Stimulated activated CD4-positive, alpha-beta T cell treated with anti-CD3 and anti-CD28 coated beads, Interleukin-1b, Interleukin-23, amount 100 ng/mL, for 1 hour (primary cell): ENCODE results near the gene GARS1.
"Not testable (repeated sequence)": the region's sequence is repeated elsewhere in the genome, so short reads cannot be mapped to it uniquely, and the experiment has no call there.

Experiments
- DNase-seq, 2 donors: peaks; one replicate each; pipeline ENCODE4 v3.0.0-alpha.2; 2020; ENCODE audit warnings: low read depth in 2 of 2

GARS1 gene, protein sequence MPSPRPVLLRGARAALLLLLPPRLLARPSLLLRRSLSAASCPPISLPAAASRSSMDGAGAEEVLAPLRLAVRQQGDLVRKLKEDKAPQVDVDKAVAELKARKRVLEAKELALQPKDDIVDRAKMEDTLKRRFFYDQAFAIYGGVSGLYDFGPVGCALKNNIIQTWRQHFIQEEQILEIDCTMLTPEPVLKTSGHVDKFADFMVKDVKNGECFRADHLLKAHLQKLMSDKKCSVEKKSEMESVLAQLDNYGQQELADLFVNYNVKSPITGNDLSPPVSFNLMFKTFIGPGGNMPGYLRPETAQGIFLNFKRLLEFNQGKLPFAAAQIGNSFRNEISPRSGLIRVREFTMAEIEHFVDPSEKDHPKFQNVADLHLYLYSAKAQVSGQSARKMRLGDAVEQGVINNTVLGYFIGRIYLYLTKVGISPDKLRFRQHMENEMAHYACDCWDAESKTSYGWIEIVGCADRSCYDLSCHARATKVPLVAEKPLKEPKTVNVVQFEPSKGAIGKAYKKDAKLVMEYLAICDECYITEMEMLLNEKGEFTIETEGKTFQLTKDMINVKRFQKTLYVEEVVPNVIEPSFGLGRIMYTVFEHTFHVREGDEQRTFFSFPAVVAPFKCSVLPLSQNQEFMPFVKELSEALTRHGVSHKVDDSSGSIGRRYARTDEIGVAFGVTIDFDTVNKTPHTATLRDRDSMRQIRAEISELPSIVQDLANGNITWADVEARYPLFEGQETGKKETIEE

DNA sequence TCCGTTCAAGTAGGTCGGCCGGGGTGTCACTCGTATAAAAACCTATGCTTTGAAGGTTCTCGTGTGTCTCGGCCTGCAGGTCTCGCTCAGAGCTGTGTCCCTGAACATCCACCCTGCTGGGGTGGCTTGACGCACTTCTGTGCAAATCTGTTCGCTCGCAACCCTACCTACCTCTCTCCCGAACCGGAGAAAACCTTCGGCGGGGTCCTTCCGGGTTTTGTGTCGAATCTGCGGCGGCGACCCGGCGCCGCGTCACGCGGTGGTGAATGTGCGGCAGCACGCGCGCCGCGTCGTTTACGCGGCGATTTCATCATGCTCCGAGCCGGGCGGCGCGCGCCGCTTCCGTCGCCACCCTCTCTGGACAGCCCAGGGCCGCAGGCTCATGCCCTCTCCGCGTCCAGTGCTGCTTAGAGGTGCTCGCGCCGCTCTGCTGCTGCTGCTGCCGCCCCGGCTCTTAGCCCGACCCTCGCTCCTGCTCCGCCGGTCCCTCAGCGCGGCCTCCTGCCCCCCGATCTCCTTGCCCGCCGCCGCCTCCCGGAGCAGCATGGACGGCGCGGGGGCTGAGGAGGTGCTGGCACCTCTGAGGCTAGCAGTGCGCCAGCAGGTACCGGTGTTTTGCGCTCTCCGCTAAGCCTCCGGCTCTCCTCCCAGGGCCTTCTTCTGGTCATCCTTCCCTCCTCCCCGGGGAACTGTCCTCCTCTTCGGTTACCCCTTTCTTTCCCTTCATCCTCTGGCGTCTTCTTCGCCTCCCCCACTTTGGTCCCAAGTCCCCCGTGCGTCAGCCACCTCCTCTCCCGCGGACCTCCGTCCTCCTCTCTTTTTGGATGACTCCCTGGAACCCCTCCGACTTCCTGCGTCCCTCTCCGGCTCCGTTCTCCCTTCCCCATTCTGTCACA is at the start of gene GARS1:
Gene GARS1 (plus strand): TSS at position 339 of the 896 bp plus-strand sequence. CDS start 44 bp downstream, at position 383.
- peak; percentile 64 to 74 for DNase-seq

DNA sequence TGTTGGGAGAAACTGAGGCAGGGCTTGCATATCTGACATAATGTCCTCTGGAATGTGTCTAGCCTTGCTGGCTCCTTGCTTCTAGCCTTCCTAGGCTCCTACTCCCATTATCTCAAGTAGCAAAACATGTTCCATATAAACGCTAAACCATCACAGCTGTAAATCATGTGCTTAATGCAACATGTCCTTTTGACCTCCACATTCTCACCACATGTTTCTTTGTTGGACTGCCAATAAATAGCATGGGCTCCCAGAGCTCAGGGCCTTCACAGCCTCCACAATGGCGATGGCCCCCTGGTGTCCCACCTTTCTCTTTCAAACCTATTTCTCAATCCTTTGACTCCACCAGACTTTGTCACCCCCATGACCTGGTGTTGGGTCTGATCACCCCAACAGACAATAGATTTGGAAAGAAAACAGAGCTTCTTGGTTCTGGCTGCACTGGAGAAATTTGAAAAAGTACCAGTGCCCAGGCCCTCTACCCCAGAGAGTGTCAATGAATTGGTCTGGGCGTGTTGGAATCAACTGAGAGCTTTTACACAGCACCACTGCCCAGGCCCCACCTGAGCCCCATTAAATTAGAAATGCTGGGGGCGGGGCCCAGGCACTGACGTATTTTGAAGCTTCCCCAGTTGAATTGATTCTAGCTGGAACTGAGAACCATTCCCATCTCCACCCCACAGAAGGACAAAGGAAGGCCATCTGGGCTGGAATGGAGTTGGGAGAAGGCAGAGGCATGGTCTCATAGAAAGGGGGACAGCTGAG is 48.7 kb upstream of the GARS1 start:
- no peak for DNase-seq

DNA sequence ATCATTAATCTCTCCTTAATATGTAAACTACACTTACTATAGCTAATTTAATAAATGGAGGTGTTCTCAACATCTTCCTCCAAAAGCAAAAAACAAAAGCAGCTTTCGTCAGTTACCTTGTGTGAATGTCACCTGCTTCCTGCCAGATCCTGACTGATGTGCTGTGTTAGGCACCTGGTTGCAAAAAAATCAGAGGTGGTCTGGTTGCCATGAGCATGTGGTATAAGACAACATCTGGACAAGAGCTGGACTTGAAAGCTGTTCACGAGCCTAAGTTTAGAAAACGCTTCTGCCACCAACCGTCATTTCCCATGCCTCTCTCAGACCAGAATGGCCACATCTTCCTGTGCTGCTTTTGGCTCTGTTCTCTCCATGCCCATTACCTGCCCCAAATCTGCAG is 48.1 kb upstream of the GARS1 start:
- DNase-seq: no peak

DNA sequence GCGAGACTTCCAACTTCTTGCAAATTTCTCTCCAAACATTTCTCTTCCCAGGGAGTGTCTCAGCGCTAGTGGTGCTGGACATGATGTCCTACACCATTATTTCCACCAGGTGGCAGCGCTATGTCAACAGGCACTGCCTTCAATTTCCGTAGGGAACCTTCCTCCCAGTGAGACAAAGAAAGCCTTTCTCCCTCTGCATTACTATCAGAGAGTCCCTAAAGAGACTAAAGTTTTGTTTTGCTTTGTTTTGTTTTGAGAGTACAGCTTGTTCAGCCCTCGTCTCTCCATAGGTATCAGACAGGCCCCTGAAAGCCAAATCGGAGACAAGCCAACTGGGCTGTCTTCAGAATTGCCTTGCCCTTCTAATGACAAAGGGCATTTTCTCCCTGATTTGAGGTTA is 45.8 kb upstream of the GARS1 start:
- no peak for DNase-seq

DNA sequence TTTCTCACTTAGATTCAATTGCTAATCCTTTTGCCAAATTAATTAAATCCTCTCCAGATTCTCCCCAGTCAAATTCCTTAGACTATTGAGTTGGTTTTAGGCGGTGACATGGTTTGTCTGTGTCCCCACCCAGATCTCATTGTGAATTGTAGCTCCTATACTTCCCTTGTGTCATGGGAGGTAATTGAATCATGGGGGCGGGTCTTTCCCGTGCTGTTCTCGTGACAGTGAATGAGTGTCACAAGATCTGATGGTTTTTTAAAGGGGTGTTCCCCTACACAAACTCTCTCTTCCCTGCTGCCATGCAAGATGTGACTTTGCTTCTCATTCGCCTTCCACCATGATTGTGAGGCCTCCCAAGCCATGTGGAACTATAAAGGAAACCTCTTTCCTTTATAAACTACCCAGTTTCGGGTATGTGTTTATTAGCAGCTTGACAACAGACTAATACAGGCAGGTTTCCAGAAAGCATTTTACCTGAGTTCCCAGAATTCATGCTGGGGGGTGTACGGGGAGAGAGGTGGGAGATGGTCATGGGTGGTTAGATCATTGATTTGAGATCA is 44.7 kb upstream of the GARS1 start:
- DNase-seq: no peak

DNA sequence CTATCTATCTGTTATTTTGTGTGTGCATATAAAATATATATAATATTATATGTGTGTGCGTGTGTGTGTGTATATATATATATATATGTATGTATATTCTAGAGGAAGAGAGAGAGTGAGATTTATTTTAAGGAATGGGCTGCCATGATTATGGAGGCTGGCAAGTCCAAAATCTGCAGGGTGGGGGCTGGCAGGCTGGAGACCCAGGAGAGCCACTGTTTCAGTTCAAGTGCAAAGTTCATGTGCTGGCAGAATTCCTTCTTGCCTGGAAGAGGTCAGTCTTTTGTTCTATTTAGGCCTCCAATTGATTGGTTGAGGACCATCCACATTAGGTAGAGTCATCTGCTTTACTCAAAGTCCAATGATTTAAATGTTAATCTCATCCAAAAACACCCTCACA is 42.3 kb upstream of the GARS1 start:
- no peak for DNase-seq

DNA sequence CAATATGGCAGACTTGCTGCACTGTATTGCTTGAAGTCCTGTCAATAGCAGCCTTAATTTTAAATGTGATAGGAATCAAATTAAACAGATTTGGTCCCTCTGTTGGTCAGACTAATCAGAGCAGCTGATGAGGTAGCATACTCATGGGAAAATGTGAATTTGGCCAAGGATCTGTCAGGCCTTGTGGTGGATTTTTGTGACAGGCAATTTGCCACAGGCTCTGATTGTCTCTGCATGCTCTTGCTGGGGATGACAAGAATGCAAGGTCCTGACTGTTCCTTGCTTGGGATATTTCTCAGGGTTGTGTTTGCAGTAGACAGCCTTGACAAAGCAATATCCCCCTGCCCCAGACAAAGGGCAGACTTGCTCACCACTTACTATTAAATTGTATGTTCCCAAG is 41.5 kb upstream of the GARS1 start:
- DNase-seq: no peak

DNA sequence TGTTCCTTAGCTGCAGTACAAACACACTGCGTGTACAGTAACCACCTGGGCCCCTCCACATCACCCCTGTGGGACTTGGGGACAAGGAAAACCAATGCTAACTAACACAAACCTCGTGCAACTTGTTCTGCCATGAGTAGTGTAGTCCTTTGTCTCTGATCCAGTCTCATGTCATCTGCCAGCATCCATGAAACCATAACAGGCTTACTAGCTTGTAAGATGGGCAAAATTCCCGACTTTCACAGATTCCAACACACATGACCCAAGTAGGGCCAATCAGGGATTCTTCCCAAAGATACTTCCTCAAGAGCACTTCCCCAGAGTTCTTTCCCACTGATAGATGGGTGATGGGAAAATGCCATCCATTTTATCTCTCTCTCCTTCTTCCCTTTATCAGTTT is 41.1 kb upstream of the GARS1 start:
- DNase-seq: no peak

DNA sequence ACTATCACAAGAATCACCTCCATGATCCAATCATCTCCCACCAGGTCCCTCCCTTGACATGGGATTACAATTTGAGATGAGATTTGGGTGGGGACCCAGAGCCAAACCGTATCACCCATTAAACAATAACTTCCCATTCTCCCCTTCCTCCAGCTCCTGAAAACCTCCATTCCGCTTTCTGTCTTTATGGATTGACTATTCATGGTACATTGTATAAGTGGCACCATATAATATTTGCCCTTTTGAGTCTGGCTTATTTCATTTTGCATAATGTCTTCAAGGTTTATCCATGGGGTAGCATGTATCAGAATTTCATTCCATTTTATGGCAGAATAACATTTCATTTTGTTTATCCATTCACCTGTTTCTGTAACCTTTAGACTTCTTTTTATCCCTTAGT is 39.2 kb upstream of the GARS1 start:
- DNase-seq: no peak

DNA sequence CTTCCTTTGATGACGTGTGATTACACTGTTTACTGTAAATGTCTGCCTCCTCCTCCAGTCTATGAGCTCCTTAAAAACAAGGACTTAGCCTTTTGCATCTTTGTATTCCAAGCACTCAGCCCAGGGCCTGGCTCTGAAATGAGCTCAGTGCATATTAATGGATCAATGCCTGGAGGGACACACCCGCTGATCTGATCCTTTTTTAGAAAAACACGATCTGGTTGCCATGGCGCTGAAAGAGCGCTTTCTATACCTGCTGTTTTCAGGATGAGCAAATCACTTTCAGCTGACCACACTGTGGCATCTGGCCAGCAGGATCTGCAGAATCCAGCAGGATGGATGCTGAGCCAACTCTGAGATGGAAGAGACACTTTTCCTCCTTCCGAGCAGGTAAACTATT is 37.8 kb upstream of the GARS1 start:
- no peak for DNase-seq

DNA sequence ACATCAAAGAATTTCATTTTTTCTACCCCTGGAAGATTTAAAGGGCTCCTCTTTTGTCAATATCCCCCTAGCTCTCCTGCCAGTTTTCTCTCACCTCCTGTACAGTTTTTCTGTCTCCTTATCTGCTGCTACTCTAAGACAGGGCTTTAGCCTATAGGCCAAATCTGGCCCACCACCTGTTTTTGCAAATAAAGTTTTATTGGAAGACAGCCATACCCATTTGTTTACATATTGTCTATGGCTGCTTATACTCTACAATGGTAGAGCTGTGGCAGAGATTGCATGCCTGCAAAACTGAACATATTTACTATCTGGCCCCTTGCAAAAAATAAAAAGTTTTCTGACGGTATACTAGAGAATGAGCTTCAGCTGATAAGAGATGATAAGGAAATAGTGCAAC is 37.4 kb upstream of the GARS1 start:
- DNase-seq: no peak

DNA sequence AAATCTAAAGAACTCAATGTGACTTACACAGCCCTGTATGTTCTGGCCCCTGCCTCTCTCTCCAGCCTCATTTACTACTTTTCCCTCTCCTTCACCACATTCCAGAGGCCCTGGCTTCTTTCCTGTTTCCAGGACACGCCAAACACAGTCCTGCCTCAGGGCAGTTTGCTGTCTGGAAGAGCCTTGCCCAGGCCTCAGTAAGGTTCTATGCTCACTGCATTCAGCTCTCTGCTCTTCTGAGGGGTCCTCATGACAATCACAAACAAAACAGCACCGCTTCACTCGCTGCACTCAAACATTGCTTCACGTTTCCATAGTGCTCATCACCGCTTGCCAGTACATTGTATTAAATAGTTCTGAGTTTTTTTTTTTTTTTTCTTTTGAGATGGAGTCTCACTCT is 35.1 kb upstream of the GARS1 start:
- no peak for DNase-seq

DNA sequence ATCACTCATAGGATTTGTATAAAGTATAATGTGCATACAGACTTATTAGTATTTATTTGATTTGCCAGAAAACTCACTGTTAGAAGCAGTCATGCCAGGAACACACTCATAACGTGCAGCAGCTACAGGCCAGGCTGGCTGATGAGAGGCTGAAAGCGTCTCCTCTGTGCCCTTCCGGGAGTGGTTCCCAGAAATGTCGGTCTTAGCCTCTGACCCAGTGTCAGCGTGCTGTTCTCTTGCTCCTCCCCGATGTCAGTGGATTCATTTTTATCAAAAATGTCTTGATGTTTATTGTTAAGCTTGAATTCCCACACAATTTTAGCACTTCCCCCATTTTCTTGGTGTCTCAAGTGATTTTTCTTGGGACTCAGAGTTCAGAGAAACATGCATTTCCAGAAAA is 33.3 kb upstream of the GARS1 start:
- no peak for DNase-seq

DNA sequence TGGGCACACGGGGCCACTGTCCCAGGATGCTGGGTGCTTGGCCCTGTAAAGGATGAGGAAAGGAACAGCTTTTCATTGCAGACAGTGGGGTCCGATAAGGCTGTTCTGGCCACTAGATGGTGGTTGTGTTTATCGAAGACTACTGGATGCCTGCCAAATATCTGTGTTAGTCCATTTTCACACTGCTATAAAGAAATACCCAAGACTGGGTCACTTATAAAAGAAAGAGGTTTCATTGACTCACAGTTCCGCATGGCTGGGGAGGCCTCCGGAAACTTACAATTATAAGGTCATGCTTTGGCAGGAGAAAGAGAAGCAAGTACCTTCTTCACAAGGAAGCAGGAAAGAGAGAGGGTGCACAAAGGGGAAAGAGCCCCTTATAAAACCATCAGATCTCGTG is 32.2 kb upstream of the GARS1 start:
- DNase-seq: no peak

DNA sequence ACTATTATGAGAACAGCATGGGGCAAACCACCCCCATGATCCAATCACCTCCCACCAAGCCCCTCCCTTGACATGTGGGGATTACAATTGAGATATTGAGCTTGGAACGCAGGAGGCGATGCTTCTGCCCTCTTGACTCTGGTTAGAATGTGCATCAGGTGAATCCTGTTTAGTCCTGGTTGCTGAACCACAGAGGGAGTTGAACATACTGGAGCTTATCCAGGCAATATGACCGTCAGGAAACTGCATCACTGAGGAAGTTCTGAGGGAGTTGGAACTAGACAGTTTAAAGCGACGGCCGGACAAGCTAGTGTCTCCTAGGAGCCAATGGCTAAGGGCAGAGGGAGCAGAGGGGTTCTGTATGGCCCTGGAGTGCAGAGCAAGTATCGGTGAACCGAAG is 31.8 kb upstream of the GARS1 start:
- no peak for DNase-seq

DNA sequence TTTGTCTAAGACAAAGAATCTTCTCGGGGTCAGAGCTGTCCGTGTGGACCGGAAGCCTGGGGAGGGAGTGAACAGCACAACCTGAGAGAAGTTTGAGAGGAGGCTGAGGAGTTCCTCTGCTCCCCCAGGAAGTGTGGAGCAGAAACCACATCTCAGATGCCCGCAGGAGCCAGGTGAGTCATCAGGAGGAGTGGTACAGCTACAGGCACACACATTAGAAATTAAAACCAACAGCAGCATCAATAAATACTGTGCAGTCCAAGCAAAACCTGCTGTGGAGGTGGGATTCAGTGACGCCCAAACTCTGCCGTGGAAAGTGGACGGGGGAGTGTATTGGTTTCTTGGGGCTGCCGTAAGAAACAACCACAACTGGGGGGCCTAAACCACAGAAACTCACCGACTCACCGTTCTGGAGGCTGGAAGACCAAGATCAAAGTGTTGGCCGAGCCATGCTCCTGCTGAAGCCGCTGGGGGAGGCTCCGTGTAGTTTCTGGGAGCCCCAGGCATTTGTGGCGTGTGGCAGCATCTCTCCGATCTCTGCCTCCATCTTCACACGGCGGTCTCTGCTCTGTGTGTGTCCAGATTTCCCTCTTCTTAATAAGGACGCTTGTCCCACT is 31.2 kb upstream of the GARS1 start:
- no peak for DNase-seq

DNA sequence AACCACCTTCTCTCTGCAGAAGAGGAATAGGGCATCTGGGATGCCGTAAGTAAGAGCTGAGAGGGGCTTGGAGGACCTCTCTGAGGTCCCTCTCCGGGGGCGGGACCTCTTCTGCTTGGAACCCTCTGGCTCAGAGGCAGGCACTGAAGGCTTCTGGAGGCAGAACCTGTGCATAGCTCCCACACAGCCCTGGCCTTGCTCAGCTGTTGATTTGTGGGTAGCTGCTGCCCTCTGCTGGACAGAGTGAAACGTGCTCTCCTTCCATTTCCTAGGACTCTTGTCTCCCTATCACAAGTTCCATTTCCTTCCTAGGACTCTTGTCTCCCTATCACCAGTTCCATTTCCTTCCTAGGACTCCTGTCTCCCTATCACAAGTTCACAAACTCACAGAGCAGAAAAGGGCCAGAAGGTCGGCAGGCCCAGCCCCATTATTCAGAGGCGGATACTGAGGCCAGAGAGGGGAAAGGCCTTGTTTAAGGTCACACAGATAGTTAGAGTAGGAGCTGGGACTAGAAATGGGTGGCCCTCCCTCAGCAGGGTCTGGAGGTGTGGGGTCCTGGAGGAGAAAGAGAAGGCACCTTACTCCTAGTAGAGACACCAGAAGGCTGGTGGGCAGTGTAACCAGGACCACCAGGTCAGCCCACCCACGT is 30.3 kb upstream of the GARS1 start:
- peak; percentile 30 to 60 for DNase-seq

DNA sequence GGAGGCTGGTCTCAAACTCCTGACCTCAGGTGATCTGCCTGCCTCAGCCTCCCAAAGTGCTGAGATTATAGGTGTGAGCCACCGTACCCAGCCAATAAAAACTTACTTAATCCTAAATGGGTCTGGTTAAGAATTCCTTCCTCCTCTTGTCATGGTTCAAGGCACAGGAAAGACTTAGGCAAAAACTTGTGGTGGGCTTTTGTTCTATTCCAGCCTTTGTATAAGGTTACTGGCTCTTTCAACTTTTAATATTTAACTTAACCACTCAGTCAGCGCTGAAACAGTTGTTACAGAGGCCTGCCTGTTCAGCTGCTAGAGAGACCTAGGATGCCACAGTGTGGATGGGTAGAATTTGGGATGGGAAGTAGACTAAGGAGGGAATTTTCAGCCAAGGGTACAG is 28.1 kb upstream of the GARS1 start:
- DNase-seq: no peak

DNA sequence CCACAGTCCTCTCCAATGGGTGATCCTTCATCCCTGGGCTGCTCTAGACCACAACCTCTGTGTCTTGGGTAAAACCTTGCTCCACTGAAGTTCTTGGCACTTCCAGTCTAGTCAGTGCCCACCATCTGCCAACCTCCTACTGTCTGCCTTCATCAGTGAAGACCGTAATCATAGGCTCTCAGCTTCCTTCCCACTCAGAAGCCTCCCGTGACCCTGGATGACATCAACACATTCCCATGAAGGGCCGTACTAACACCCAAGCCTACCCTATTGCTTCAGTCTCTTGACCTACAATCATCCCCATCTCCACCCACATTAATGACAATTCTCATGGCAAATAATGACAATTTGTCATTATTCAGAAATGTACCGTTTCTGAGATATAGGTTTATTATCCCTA is 27.6 kb upstream of the GARS1 start:
- DNase-seq: no peak

DNA sequence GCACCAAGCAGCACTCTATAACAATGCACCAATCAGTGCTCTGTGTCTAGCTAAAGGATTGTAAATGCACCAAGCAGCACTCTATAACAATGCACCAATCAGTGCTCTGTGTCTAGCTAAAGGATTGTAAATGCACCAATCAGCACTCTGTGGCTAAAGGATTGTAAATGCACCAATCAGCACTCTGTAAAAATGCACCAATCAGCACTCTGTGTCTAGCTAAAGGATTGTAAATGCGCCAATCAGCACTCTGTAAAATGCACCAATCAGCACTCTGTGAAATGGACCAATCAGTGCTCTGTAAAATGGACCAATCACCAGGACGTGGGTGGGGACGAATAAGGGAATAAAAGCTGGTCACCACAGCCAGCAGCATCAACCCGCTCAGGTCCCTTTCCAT is 24.4 kb upstream of the GARS1 start:
- DNase-seq: not testable (repeated sequence)
